K562 (cell line): Measurements from ENCODE around the gene ZNF574. TPM values are rescaled to one million over a fixed set of nuclear protein-coding genes. Genes with fewer than 3 reads are reported as not detected.
A peak's percentile ranks its signal among the peaks of the same experiment; 100 is the strongest.
"Not testable (repeated sequence)": the region's sequence is repeated elsewhere in the genome, so short reads cannot be mapped to it uniquely, and the experiment has no call there.

Experiments used
- CREM ChIP-seq: IDR thresholded peaks from 2 replicates; pipeline ENCODE4 v1.6.1; 2014; ENCODE audit warnings: antibody characterized with exemption, low read depth
- CTBP1 ChIP-seq: fragments of 450-650 bp; IDR thresholded peaks from 2 replicates; pipeline ENCODE4 v1.6.1; 2016; ENCODE audit warnings: borderline replicate concordance
- DEAF1 ChIP-seq: fragments of 450-650 bp; formaldehyde crosslinking; IDR thresholded peaks from 2 replicates; pipeline ENCODE4 v1.4.0; 2020; ENCODE audit warnings: mild to moderate bottlenecking, moderate library complexity
- MEIS2 ChIP-seq: fragments of 450-650 bp; IDR thresholded peaks from 2 replicates; pipeline ENCODE4 v1.6.1; 2014; ENCODE audit warnings: mild to moderate bottlenecking; ENCODE audit not compliant: partially characterized antibody
- MTA1 ChIP-seq: fragments of 450-650 bp; IDR thresholded peaks from 2 replicates; pipeline ENCODE4 v1.6.1; 2017; ENCODE audit warnings: borderline replicate concordance
- NRF1 ChIP-seq, 2 experiments: fragments of 450-650 bp; IDR thresholded peaks in 1 of 2; conservative IDR thresholded peaks in 1 of 2; 2 replicates each; pipeline ENCODE4 v1.6.1; 2014; ENCODE audit warnings: mild to moderate bottlenecking in 2 of 2
- PKNOX1 ChIP-seq: fragments of 450-650 bp; IDR thresholded peaks from 2 replicates; pipeline ENCODE4 v1.6.1; 2016
- RAD21 ChIP-seq, 2 experiments: fragments of 250-450 bp in 1 of 2; fragments of 450-650 bp in 1 of 2; sonication (Bioruptor Pico) in 1 of 2; formaldehyde crosslinking in 1 of 2; IDR thresholded peaks in 1 of 2; conservative IDR thresholded peaks in 1 of 2; 2 replicates each; pipeline versions ENCODE4 v1.4.0 to v1.8.0; 2020 to 2022; ENCODE audit warnings: mild to moderate bottlenecking in 2 of 2, moderate library complexity in 1 of 2
- RB1 ChIP-seq: fragments of 450-650 bp; IDR thresholded peaks from 2 replicates; pipeline ENCODE4 v1.6.1; 2017; ENCODE audit warnings: low read depth, mild to moderate bottlenecking
- SIN3B ChIP-seq: fragments of 450-650 bp; IDR thresholded peaks from 2 replicates; pipeline ENCODE4 v1.6.1; 2017; ENCODE audit warnings: low read depth, mild to moderate bottlenecking, moderate library complexity
- SMC3 ChIP-seq: conservative IDR thresholded peaks from 2 replicates; pipeline ENCODE4 v1.6.1; 2011; ENCODE audit warnings: low read depth, low read length, improper control_type of control experiment; ENCODE audit not compliant: insufficient read depth
- VEZF1 ChIP-seq: fragments of 200-800 bp; sonication (Bioruptor generic); IDR thresholded peaks from 2 replicates; pipeline ENCODE4 v1.6.1; 2017; ENCODE audit warnings: missing genetic modification characterization, missing compliant biosample characterization
- ZBTB7A ChIP-seq: IDR thresholded peaks from 2 replicates; pipeline ENCODE4 v1.6.1; 2011; ENCODE audit warnings: low read depth, mild to moderate bottlenecking, low read length, moderate library complexity, borderline replicate concordance; ENCODE audit not compliant: control insufficient read depth
- ZNF263 ChIP-seq: sonication (generic); formaldehyde crosslinking; IDR thresholded peaks from 2 replicates; pipeline ENCODE4 v1.8.0; 2022; ENCODE audit warnings: mild to moderate bottlenecking, missing genetic modification reagents, borderline replicate concordance
- polyA plus RNA-seq, 8 experiments: library from polyadenylated mRNA; depleted of rRNA in 4 of 8; stranded (reverse) in 5 of 8; unstranded in 3 of 8; fragments of >200 nt; fragmentation: Nextera tagmentation in 2 of 8; fragmentation: Illumina TruSeq in 1 of 8; extraction: Ambion mirVana in 2 of 8; extraction: Trizol in 1 of 8; gene quantifications; 2 replicates each; pipeline versions ENCODE4 v1.2.1 to v1.2.3, GENCODE V29; 2011 to 2014; ENCODE audit warnings: inconsistent platforms in 1 of 8, missing spikeins in 1 of 8
- total RNA-seq, 7 experiments: library from RNA; depleted of rRNA in 6 of 7; stranded (reverse); fragments of >200 nt in 6 of 7; fragmentation: Illumina TruSeq in 2 of 7; extraction: Trizol in 2 of 7; gene quantifications; 2 replicates each; pipeline versions ENCODE4 v1.2.1 to v1.2.3, GENCODE V29; 2011 to 2021; ENCODE audit warnings: low replicate concordance in 1 of 7
- TF ChIP-seq, protein P1 (sequence below): IDR thresholded peaks from 2 replicates; pipeline ENCODE4 v1.6.1; 2011; ENCODE audit warnings: borderline replicate concordance, low read depth, mild to moderate bottlenecking, moderate library complexity, low read length; ENCODE audit not compliant: insufficient read depth, poor library complexity, severe bottlenecking
- TF ChIP-seq, protein P2 (sequence below), 2 experiments: IDR thresholded peaks in 1 of 2; conservative IDR thresholded peaks in 1 of 2; 2 replicates each; pipeline ENCODE4 v1.6.1; 2016; ENCODE audit warnings: low read depth in 2 of 2, mild to moderate bottlenecking in 1 of 2, missing compliant biosample characterization in 1 of 2, missing genetic modification characterization in 1 of 2, moderate library complexity in 1 of 2

The ZNF574 gene
- total and polyA plus RNA-seq, 9 of the 15 experiments (the other 6 are each of a cell fraction or from before 2014, with no cell fraction given): 0.24 to 20.7 (median 8.4) TPM

GRCh38 chr19:42034640-42035391 lies 41.1 kb upstream of the ZNF574 start (continued):
- peak; percentile 27; the same call in 1 of the 2 replicates for TF ChIP-seq MTA1
- peak; percentile 71 for TF ChIP-seq ZBTB7A
- TF ChIP-seq PKNOX1: peak; percentile 65
- 0 out of 2 replicates have a peak, but pooled peaks have one; percentile 37 for TF ChIP-seq RB1
- peak; percentile 7 to 29; a peak in 1 of 4 replicates for TF ChIP-seq NRF1 (conservative IDR thresholded peaks at IDR 0.05 in 1 of 2, IDR thresholded peaks at IDR 0.05 in 1 of 2)
- peak; percentile 65 for TF ChIP-seq VEZF1 (CRISPR knock-in tag)
- TF ChIP-seq SMC3: peak; percentile 51
- 0 out of 2 replicates have a peak, but pooled peaks have one; percentile 13 for TF ChIP-seq CREM
- TF ChIP-seq DEAF1: peak; percentile 47; the same call in 1 of the 2 replicates
- TF ChIP-seq CTBP1: peak; percentile 48; the same call in 1 of the 2 replicates
- peak; percentile 52 to 79 for TF ChIP-seq RAD21 (CRISPR knock-in tag; conservative IDR thresholded peaks at IDR 0.05 in 1 of 2, IDR thresholded peaks at IDR 0.05 in 1 of 2)
- TF ChIP-seq, protein P1, sequence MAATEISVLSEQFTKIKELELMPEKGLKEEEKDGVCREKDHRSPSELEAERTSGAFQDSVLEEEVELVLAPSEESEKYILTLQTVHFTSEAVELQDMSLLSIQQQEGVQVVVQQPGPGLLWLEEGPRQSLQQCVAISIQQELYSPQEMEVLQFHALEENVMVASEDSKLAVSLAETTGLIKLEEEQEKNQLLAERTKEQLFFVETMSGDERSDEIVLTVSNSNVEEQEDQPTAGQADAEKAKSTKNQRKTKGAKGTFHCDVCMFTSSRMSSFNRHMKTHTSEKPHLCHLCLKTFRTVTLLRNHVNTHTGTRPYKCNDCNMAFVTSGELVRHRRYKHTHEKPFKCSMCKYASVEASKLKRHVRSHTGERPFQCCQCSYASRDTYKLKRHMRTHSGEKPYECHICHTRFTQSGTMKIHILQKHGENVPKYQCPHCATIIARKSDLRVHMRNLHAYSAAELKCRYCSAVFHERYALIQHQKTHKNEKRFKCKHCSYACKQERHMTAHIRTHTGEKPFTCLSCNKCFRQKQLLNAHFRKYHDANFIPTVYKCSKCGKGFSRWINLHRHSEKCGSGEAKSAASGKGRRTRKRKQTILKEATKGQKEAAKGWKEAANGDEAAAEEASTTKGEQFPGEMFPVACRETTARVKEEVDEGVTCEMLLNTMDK: peak; percentile 25
- TF ChIP-seq, protein P2, sequence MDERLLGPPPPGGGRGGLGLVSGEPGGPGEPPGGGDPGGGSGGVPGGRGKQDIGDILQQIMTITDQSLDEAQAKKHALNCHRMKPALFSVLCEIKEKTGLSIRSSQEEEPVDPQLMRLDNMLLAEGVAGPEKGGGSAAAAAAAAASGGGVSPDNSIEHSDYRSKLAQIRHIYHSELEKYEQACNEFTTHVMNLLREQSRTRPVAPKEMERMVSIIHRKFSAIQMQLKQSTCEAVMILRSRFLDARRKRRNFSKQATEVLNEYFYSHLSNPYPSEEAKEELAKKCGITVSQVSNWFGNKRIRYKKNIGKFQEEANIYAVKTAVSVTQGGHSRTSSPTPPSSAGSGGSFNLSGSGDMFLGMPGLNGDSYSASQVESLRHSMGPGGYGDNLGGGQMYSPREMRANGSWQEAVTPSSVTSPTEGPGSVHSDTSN (CRISPR knock-in tag; IDR thresholded peaks at IDR 0.05; ENCODE audit: low read depth): not testable (repeated sequence)
- TF ChIP-seq, protein P2 (tag; conservative IDR thresholded peaks at IDR 0.05; ENCODE audit: low read depth): peak; percentile 24
- TF ChIP-seq ZNF263 (CRISPR knock-in tag): peak; percentile 76
- TF ChIP-seq MEIS2: peak; percentile 54
- TF ChIP-seq SIN3B: 0 out of 2 replicates have a peak, but pooled peaks have one; percentile 13
